Measurements from ENCODE around the gene FAM217B. TPM values are rescaled to one million over a fixed set of nuclear protein-coding genes. Genes with fewer than 3 reads are reported as not detected.
"Not testable (repeated sequence)": the region's sequence is repeated elsewhere in the genome, so short reads cannot be mapped to it uniquely, and the experiment has no call there.

FAM217B gene
- polyA plus RNA-seq, 3 donors = 1.5 to 3.8 (median 2.4) TPM

DNA sequence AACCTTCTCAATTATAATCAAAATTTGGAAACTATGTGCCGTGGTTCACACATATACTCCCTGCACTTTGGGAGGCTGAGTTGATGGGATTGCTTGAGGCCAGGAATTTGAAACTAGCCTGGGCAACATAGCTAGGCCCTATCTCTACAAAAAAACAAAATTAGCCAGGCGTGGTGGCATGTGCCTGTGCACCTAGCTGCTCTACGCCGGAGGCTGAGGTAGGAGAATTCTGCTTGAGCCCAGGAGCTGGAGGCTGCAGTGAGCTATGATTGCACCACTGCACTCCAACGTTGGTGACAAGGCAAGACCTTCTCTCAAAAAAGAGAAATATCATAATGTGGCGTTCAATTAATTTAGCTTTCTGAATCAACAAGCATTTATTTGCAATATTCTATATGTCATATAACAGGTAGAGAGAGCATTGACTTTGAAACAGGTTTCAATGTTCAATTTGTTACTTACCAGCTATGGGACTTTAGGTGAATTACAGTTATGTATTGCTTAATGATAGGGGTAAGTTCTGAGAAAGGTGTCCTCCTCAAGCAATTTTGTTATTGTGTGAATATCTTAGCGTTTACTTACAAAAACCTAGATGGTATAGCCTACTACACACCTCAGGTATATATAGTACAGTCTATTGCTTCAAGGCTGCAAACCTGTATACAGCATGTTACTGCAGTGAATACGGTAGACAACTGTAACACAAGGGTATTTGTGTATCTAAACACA is 4.6 kb upstream of the FAM217B start:
- 83 to 87% (median 85%) methylated on average over 8 of the region's 8 CpGs for WGBS, 3 donors

DNA sequence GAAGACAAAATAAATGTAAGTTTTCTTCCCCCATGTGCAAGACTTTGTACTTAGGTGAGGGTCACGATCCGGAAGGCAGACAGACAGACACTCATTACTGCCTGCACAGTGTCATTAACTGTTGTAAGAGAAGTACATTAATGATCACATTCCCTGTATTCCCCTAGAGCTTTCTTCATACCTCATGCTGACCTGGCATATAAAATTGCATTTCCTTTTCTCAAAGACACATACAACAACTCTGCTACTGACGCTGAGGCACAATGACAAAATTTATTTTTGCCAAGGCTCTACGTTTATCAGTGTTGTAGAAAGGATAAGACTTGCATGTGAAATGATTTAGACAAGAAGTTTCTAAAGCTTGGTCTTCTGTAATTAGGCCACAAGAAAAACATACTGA is 3.8 kb upstream of the FAM217B start:
- WGBS, 3 donors = 46 to 56% (median 55%) methylated on average over 4 of the region's 4 CpGs

More for the DNA sequence above, 4.6 kb upstream of the FAM217B start:
- no peak overlapping the region for H3K27ac ChIP-seq (ENCODE audit: low read depth, low read length)

GRCh38 chr20:59937150-59937549 is 3.0 kb upstream of the FAM217B start:
- H3K27ac ChIP-seq (ENCODE audit: low read depth, low read length) = no peak overlapping the region
- WGBS, 3 donors = 42 to 54% (median 47%) methylated on average over 3 of the region's 3 CpGs

More for the DNA sequence above, 3.8 kb upstream of the FAM217B start:
- no peak overlapping the region for H3K27ac ChIP-seq (ENCODE audit: low read depth, low read length)

GRCh38 chr20:59938221-59938620 is 2.0 kb upstream of the FAM217B start:
- WGBS, 3 donors = 47 to 66% (median 62%) methylated on average over 4 of the region's 4 CpGs
- no peak overlapping the region for H3K27ac ChIP-seq (ENCODE audit: low read depth, low read length)

GRCh38 chr20:59938696-59939051 is 1.5 kb upstream of the FAM217B start:
- 74 to 80% (median 74%) methylated on average over 7 of the region's 7 CpGs for WGBS, 3 donors
- no peak overlapping the region for H3K27ac ChIP-seq (ENCODE audit: low read depth, low read length)

- peak overlapping the region; percentile 88 for H3K27ac ChIP-seq (ENCODE audit: low read depth, low read length)
- WGBS, 3 donors = 44 to 59% (median 45%) methylated on average over 68 to 104 of the region's 104 CpGs
These were observed 924 bp upstream of the FAM217B start for GRCh38 chr20:59939052-59939878.

GRCh38 chr20:59939879-59940128 is 385 bp upstream of the FAM217B start:
- peak overlapping the region; percentile 88 for H3K27ac ChIP-seq (ENCODE audit: low read depth, low read length)
- 0% methylated on average over 24 of the region's 24 CpGs for WGBS, 3 donors

- peak overlapping the region; percentile 11 for H3K27ac ChIP-seq (ENCODE audit: low read depth, low read length)
- 0 to 1% (median 0%) methylated on average over 4 of the region's 4 CpGs for WGBS, 3 donors
These were observed 736 bp downstream of the FAM217B start for GRCh38 chr20:59940956-59941294.

GRCh38 chr20:59942245-59942644 is 2.1 kb downstream of the FAM217B start:
- WGBS, 3 donors = 80 to 88% (median 83%) methylated on average over 2 of the region's 2 CpGs

DNA sequence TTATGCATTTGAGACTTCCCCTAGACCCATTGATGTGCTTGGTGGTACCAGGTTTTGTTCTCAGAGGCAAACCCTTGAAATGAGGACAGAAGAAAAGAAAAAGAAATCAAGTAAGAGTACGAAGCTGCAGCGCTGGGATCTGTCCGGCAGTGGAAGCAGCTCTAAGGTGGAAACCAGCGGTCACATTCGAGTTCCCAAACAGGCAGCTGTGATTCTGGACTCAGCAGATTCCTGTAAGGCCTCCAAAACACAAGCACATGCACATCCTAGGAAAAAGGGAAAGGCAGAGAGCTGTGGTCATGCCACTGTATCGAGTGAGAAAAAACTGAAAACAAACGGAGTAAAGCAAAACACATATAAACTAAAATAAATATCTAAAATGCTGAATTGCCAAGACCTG is 4.5 kb downstream of the FAM217B start:
- 90 to 95% (median 93%) methylated on average over 7 of the region's 7 CpGs for WGBS, 3 donors
- H3K27ac ChIP-seq (ENCODE audit: low read depth, low read length) = no peak overlapping the region

More at GRCh38 chr20:59942245-59942644, 2.1 kb downstream of the FAM217B start:
- H3K27ac ChIP-seq (ENCODE audit: low read depth, low read length) = no peak overlapping the region

DNA sequence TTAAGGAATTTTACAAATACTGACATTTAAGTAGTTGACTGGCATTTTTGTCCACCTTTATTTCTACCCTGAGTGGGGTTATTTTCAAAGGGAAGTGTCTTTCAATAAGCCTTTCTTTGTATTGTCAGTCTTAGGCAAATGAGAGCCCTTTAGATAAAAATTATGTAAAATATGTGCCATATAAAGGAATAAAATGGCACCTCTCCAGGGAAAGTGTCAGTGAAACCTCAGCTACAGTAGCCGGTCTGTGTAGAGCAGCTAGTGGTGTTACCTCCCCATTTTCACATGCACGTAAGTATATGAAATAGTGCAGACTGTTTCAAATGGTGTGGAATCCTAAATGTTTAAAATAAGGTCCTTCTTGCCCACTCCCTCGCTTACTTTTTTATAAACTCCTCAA is 5.0 kb downstream of the FAM217B start:
- no peak overlapping the region for H3K27ac ChIP-seq (ENCODE audit: low read depth, low read length)
- 65 to 76% (median 66%) methylated on average over 3 of the region's 3 CpGs for WGBS, 3 donors

DNA sequence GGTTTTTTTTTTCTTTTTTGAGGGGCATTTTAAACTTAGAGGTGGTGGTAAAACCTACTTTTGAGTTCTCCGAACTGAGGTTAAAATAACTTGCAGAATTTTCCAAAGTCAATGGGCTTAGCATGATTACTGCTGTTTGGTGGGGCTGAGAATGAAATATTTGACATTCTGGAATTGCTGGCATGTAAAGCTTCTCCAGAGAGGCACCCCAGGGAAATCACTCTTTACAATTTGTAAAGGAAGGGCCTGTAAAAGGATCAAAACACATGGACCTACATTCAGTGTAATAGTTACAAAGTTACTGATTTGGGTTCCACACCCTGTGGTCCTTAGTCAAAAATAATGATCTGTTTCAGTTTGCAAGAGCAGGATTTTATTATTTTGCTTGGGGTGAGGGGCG is 5.5 kb downstream of the FAM217B start:
- no peak overlapping the region for H3K27ac ChIP-seq (ENCODE audit: low read depth, low read length)
- 76 to 85% (median 80%) methylated on average over 2 of the region's 2 CpGs for WGBS, 3 donors

GRCh38 chr20:59947376-59947775 is 7.2 kb downstream of the FAM217B start:
- WGBS, 3 donors = 72 to 95% (median 73%) methylated on average over 8 of the region's 8 CpGs
- H3K27ac ChIP-seq (ENCODE audit: low read depth, low read length) = no peak overlapping the region

DNA sequence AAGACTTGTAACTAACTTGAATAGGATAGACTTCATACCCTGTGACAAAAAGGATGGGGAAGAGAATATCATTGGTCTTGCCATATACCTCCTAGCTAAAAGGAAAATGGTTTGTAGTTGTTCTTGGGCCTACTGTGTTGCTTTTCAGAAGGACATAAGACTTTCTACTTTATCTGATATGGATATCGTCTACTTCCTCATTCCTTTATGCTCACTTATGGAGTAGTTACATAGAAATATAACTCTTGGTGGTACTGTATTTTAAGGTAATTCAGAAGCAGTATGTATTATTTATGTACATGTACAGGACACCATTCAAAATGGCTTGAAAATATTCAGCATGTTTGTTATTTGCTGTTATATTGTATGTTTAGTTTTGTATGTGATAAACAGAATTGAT is 8.0 kb downstream of the FAM217B start:
- WGBS, 3 donors = 43 to 58% (median 57%) methylated on average over 1 of the region's 1 CpG
- H3K27ac ChIP-seq (ENCODE audit: low read depth, low read length) = no peak overlapping the region

- 34 to 46% (median 36%) methylated on average over 7 of the region's 7 CpGs for WGBS, 3 donors
- no peak overlapping the region for H3K27ac ChIP-seq (ENCODE audit: low read depth, low read length)
These were observed 8.9 kb downstream of the FAM217B start for GRCh38 chr20:59948828-59949720.

- H3K27ac ChIP-seq (ENCODE audit: low read depth, low read length) = no peak overlapping the region
- WGBS, 3 donors = 94 to 96% (median 96%) methylated on average over 6 of the region's 6 CpGs
These were observed 9.7 kb downstream of the FAM217B start for GRCh38 chr20:59949911-59950310.

DNA sequence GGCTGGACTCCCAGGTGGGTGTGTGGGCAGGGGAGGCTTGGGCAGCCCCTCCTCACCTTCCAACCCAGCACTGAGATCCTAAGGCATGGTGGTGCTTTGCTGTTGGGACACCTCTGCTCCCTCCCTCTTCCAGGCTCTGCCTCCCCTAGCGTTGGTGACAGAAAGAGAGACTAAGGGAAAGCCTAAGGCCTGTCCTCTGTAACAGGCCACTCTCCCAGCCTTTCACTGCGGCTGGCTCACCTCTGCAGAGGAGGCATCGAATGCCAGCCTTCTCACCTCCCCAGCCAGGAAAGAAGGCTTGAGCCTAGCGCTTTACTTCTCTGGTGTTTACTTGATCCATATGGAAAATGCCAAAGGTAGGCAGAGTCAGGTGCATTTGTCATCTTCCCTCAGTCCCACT is 14.5 kb downstream of the FAM217B start:
- no peak overlapping the region for H3K27ac ChIP-seq (ENCODE audit: low read depth, low read length)
- 93 to 98% (median 96%) methylated on average over 4 of the region's 4 CpGs for WGBS, 3 donors

GRCh38 chr20:59955131-59955796 is 15.1 kb downstream of the FAM217B start:
- WGBS, 3 donors = 79 to 85% (median 81%) methylated on average over 8 of the region's 8 CpGs
- no peak overlapping the region for H3K27ac ChIP-seq (ENCODE audit: low read depth, low read length)

DNA sequence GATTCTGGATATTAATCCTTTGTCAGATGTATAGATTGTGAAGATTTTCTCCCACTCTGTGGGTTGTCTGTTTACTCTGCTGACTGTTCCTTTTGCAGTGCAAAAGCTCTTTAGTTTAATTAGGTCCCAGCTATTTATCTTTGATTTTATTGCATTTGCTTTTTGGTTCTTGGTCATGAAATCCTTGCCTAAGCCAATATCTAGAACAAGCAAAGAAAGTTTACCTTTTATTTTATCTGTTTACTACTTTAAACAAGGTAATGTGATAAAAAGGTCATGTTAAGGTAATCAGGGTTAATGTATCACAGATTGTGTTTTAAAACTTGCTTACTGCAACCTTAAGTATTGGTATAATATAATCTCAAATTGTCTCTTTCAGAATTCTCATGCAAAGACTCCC is 17.4 kb downstream of the FAM217B start:
- not testable (repeated sequence) for H3K27ac ChIP-seq (ENCODE audit: low read depth, low read length)
